Nasal cavity respiratory epithelium epithelial cell of viscerocranial mucosa (primary cell): ENCODE data around the gene MGLL. TPM values are rescaled to one million over a fixed set of nuclear protein-coding genes. Genes with fewer than 3 reads are reported as not detected.

Source experiments
- total RNA-seq: library from RNA; depleted of rRNA; stranded (reverse); fragments of >200 nt; gene quantifications from 2 replicates; pipeline ENCODE4 v1.2.3, GENCODE V29; 2014

MGLL gene
- 35.9 and 62.9 TPM in 2 replicates for total RNA-seq

DNA sequence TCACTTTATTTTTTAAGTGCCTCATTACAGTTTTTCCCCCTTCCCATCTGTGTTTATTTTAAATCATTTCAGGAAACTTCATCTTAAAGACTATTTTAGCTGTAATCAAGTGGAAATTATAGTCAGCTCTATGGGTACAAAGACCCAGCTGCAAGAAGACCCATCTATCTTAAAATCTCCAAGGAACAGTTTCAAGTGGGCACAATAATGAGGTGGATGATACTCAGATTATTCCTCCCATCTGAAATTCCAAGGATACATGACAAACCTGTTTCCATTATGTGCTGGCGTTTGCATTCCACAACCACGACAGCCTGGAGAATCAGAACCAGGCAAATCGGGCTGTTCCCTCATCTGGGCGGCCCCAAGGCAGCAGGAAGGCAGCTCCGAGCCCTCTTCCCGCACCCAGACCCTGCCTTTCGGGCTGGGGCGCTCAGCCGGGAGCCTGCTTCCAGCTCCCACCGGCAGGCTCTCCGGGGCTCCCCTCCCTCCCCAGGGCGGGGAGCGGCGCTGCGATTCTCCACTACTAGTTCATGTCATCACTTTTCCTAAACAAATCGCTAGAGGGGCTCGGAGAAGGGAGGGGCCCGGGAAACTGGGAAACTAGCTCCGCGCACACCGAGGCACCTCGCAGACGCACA is at the start of gene MGLL:
TSS of gene MGLL (minus strand) at position 475 of the 641 bp plus-strand sequence. CDS start at position 278, 197 bp downstream.

DNA sequence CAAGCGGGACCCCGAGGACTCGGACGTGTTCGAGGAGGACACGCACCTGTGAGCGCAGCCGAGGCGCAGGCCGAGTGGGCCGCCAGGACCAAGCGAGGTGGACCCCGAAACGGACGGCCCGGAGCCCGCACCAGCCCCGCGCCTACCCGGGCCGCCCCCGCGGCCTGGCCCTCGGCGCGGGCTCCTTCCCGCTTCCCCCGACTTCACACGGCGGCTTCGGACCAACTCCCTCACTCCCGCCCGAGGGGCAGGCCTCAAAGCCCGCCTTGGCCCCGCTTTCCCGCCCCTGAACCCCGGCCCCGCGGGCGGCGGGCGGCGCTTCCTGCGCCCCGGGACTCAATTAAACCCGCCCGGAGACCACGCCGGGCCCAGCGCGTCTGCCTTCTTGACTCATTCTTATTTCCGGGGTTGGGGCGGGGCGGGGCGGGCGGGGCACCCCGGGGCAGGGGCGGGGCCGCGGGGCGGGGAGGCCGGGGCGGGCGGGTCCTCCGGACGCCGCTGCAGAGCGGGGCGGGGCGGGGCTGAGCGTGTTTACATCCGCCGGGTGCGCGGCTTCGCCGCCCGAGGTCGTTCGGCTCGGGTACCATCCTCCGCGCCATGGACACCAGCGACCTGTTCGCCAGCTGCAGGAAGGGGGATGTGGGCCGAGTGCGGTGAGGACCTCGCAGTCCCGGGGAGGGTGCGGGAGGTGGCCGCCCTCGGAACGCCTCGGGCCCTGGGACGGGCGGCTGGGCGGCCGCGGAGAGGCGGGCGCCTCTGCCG is 149.7 kb downstream of the MGLL start, which contains the start of gene ABTB1:
TSS of gene ABTB1 (plus strand) at position 524 of the 762 bp plus-strand sequence. CDS start at position 598, 74 bp downstream.

Other genes starting within 250 kb of the MGLL start
- 44.1 and 48.8 TPM in 2 replicates for gene TPRA1, start 231.8 kb downstream of the MGLL start, total RNA-seq
- 12.0 and 13.8 TPM in 2 replicates for gene MCM2, start 224.1 kb downstream of the MGLL start, total RNA-seq
- gene PODXL2, start 193.3 kb downstream of the MGLL start, total RNA-seq, result 3.4 and 11.7 TPM in 2 replicates
- 5.8 and 6.9 TPM in 2 replicates for gene ABTB1, start 149.6 kb downstream of the MGLL start, total RNA-seq
- gene KBTBD12, start 92.7 kb upstream of the MGLL start, total RNA-seq, result under 0.01 TPM in 1 of 2 replicates, not detected in the other
- gene SEC61A1, start 229.9 kb upstream of the MGLL start, total RNA-seq, result 320 and 326 TPM in 2 replicates